Measurements from ENCODE around the gene ACOT7.
A peak's percentile ranks its signal among the peaks of the same experiment; 100 is the strongest.
"Not testable (repeated sequence)": the region's sequence is repeated elsewhere in the genome, so short reads cannot be mapped to it uniquely, and the experiment has no call there.

The ACOT7 gene, protein sequence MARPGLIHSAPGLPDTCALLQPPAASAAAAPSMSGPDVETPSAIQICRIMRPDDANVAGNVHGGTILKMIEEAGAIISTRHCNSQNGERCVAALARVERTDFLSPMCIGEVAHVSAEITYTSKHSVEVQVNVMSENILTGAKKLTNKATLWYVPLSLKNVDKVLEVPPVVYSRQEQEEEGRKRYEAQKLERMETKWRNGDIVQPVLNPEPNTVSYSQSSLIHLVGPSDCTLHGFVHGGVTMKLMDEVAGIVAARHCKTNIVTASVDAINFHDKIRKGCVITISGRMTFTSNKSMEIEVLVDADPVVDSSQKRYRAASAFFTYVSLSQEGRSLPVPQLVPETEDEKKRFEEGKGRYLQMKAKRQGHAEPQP

DNA sequence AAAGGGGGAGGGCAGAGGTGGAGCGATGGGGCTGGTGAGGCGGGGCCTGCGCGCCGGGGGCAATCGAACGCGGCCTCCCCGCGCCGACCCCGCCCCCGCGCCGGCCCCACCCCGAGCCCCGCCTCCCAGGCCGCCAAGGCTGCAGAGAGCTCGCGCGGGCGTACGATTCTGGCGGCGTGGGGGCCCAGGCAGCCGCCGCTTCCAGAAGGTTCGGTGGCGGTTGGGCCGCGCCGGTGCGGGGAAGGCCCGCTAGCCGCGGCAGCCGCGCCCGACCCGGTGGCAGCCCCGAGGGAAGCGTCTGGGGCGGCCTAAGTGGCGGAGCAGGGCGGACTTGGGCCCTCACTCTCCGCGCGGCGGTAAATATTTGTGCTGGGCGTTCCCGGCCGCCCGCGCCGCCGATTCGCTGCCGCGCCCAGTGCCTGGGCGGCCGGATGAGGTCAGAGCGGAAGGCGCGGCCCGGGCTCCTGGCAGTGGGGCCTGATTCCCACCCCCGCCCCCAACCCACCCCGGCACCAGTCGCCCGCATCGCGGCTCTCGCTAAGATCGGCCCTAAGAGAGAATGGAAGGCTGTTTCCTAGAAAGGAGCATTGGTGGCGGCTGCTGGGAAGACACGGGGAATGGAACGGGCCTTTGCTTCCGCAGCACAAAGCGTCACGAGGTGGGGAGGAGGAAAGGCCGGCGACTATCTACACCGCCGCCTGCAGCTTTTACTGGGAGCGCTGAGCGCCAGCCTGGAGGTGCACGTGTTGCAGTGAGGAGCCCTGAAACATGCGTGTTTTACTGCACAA lies at the start of gene ACOT7:
TSS of gene ACOT7 (minus strand) at position 368 of the 788 bp plus-strand sequence. CDS start 368 bp downstream, outside the sequence.
- H3K27me3 Mint-ChIP-seq (ENCODE audit: low read depth), result peaks cover 31% of the 10 kb centered on the region
- TF ChIP-seq, protein P1, sequence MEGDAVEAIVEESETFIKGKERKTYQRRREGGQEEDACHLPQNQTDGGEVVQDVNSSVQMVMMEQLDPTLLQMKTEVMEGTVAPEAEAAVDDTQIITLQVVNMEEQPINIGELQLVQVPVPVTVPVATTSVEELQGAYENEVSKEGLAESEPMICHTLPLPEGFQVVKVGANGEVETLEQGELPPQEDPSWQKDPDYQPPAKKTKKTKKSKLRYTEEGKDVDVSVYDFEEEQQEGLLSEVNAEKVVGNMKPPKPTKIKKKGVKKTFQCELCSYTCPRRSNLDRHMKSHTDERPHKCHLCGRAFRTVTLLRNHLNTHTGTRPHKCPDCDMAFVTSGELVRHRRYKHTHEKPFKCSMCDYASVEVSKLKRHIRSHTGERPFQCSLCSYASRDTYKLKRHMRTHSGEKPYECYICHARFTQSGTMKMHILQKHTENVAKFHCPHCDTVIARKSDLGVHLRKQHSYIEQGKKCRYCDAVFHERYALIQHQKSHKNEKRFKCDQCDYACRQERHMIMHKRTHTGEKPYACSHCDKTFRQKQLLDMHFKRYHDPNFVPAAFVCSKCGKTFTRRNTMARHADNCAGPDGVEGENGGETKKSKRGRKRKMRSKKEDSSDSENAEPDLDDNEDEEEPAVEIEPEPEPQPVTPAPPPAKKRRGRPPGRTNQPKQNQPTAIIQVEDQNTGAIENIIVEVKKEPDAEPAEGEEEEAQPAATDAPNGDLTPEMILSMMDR (IDR thresholded peaks at IDR 0.05; ENCODE audit: unreplicated experiment in 3 of 3), result no peak
- H3K27ac Mint-ChIP-seq, result peak within 1 kb of the TSS; percentile 80 to 94 (median 94)
- no peaks in the 10 kb centered on the region for H3K9me3 Mint-ChIP-seq
- peaks cover 15% of the 10 kb centered on the region for H3K4me1 Mint-ChIP-seq
- no peaks in the 10 kb centered on the region for H3K36me3 Mint-ChIP-seq (ENCODE audit: low read depth)
- peak within 1 kb of the TSS; percentile 88 to 89 (median 89) for H3K4me3 Mint-ChIP-seq

DNA sequence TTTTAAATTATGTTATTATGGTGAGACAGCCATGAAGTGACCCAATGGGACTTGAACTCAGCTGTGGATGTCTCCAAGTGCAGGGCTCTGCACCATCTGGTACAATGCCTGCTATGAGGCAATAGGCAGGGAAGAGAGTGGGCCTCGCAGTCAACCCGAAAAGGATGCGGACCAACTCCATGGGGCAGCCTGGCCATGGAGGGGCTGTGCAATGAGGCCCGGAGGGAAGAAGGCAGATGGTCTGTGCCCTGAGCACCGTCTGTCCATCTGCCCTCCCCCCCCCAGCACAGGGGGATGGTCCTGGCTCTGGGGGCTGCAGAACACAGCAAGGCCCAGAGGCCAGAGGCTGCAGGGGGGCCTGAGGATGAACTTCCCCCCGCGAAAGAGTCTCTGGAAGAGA lies 48.0 kb upstream of the ACOT7 start:
- Mint-ChIP-seq H3K36me3 (ENCODE audit: low read depth) (no peaks in the 10 kb centered on the region), H3K4me3 (no peak overlapping the region), H3K9me3 (no peaks in the 10 kb centered on the region), H3K27me3 (ENCODE audit: low read depth) (peaks cover 70% of the 10 kb centered on the region), H3K27ac (no peak overlapping the region), H3K4me1 (no peaks in the 10 kb centered on the region)
- TF ChIP-seq, protein P1 (IDR thresholded peaks at IDR 0.05; ENCODE audit: unreplicated experiment in 3 of 3), result no peak

DNA sequence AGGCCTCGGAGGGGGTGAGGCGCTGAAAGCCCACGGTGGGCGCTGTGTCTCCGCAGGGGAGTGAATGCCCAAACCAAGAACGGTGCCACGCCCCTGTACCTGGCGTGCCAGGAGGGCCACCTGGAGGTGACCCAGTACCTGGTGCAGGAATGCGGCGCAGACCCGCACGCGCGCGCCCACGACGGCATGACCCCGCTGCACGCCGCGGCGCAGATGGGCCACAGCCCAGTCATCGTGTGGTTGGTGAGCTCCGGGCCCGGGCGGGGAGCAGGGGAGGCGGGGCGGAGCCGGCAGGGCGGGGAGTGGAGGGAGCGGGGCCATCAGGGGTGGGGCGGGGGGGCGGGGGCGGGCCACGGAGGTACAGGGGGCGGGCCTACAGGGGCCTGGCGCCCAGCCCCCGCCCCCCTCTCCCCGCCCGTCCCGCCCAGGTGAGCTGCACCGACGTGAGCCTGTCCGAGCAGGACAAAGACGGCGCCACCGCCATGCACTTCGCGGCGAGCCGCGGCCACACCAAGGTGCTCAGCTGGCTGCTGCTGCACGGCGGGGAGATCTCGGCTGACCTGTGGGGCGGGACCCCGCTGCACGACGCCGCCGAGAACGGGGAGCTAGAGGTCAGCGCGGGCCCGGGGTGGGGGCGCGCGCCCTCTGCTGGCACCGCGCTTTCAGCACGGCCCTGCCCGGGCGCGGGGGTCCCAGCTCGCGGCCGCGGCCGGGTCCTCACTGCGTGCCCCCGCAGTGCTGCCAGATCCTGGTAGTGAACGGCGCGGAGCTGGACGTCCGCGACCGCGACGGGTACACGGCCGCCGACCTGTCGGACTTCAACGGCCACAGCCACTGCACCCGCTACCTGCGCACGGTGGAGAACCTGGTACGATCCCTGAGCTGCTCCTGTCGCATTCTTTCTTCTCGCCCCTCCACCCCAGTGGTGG lies 46.9 kb upstream of the ACOT7 start:
- no peak overlapping the region for H3K27ac Mint-ChIP-seq
- H3K9me3 Mint-ChIP-seq, result no peaks in the 10 kb centered on the region
- no peaks in the 10 kb centered on the region for H3K36me3 Mint-ChIP-seq (ENCODE audit: low read depth)
- H3K27me3 Mint-ChIP-seq (ENCODE audit: low read depth), result peaks cover 60% of the 10 kb centered on the region
- peak overlapping the region in 2 of 3 experiments; percentile 21 to 35 for H3K4me3 Mint-ChIP-seq
- no peaks in the 10 kb centered on the region for H3K4me1 Mint-ChIP-seq
- TF ChIP-seq, protein P1 (IDR thresholded peaks at IDR 0.05; ENCODE audit: unreplicated experiment in 3 of 3), result peak; percentile 29 to 56 (median 31)

DNA sequence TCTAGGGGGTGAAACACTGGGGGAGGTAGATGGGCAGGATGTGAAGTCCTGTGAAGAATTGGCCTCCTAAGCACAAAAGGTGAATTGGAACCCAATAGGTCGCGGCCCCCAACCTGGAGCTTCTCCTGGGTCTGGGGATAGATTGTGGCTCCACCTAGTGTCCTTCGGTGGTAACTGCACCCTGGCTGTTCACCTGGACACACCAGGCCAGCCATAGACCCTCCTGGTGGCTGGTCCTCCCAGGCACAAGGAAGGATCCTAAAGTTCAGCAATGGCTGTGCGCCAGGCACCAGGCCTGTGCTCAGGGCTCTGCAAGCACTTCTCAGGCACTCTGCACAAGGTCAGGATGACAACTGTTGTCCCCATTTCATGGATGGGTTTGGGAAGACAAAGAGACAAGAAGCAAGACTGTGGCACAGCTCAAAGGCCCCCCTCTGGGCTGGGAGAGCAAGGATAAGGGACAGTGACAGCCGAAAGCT lies 44.5 kb upstream of the ACOT7 start:
- TF ChIP-seq, protein P1 (IDR thresholded peaks at IDR 0.05; ENCODE audit: unreplicated experiment in 3 of 3), result peak; percentile 94 to 95 (median 94)
- Mint-ChIP-seq H3K27ac (peak overlapping the region in 1 of 3 experiments; percentile 45), H3K27me3 (ENCODE audit: low read depth) (peaks cover 59% of the 10 kb centered on the region), H3K4me3 (peak overlapping the region in 1 of 3 experiments; percentile 54), H3K36me3 (ENCODE audit: low read depth) (no peaks in the 10 kb centered on the region), H3K4me1 (peaks cover 10% of the 10 kb centered on the region), H3K9me3 (no peaks in the 10 kb centered on the region)

DNA sequence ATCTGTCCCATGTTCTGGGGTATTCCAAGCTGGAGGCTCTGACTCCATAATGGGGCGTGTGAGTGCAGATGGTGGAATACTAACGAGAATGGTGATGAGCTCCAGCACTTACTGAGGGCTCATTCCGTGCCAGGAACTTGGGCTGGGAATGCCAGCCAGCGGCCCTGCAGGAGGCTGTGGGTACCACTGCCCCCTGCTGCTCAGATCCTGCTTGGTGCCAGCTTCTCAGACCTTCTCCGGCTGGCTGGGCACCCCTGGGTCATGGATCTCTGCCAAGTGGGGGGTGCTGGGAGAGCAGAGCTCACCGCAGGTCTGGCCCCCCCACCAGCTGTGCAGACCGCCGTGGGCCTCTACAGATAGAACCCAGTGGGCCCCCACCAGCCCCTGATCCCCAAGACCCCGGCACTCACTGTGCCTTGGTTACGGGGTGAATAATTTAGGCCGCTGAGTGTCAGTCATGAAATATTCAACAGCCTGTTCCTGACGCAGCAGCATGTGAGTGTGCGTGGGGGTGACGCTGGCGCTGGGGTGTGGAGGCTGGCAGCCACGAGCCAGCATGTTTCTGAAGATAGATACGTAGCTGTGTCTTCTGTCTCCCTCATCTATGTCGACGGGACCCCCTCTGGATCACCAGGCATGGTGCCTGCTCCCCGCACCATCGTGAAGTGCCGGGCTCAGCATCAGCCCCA lies 43.6 kb upstream of the ACOT7 start:
- H3K36me3 Mint-ChIP-seq (ENCODE audit: low read depth); H3K4me1 Mint-ChIP-seq; H3K4me3 Mint-ChIP-seq; H3K27ac Mint-ChIP-seq; H3K9me3 Mint-ChIP-seq: not testable (repeated sequence)
- TF ChIP-seq, protein P1 (IDR thresholded peaks at IDR 0.05; ENCODE audit: unreplicated experiment in 3 of 3), result peak in 2 of 3 experiments; percentile 12 to 36
- peaks cover 56% of the 10 kb centered on the region for H3K27me3 Mint-ChIP-seq (ENCODE audit: low read depth)

DNA sequence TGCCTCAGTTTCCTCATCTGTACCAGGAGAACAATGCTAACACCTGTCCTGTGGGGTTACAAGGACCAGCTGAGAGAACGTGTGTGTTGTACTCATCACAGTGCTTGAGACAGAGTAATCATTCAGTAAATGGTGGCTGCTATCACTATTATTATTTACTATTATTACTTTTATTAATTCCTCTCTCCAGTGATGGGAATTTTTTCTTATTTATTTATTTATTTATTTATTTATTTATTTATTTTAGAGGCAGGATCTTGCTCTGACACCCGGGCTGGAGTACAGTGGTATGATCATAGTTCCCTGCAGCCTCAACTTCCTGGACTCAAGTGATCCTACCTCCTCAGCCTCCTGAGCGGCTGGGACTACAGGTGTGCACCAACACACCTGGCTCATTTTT lies 42.7 kb upstream of the ACOT7 start:
- not testable (repeated sequence) for H3K9me3 Mint-ChIP-seq; H3K36me3 Mint-ChIP-seq (ENCODE audit: low read depth)
- peaks cover 48% of the 10 kb centered on the region for H3K27me3 Mint-ChIP-seq (ENCODE audit: low read depth)

More for the DNA sequence above, 42.7 kb upstream of the ACOT7 start:
- not testable (repeated sequence) for H3K4me3 Mint-ChIP-seq, H3K4me1 Mint-ChIP-seq, H3K27ac Mint-ChIP-seq
